IPS-18c (cell line): ENCODE measurements around the gene CRACR2B.

Source experiments
- H3K4me3 ChIP-seq: 2 replicates; pipeline ENCODE4 v1.7.0; 2013; ENCODE audit warnings: low read depth, mild to moderate bottlenecking, low read length, moderate library complexity; ENCODE audit not compliant: insufficient read depth
- H3K9me3 ChIP-seq: one replicate; pipeline ENCODE4 v1.6.1; 2013; ENCODE audit warnings: mild to moderate bottlenecking, low read length, moderate library complexity; ENCODE audit not compliant: control insufficient read depth, insufficient read depth

The CRACR2B gene

DNA sequence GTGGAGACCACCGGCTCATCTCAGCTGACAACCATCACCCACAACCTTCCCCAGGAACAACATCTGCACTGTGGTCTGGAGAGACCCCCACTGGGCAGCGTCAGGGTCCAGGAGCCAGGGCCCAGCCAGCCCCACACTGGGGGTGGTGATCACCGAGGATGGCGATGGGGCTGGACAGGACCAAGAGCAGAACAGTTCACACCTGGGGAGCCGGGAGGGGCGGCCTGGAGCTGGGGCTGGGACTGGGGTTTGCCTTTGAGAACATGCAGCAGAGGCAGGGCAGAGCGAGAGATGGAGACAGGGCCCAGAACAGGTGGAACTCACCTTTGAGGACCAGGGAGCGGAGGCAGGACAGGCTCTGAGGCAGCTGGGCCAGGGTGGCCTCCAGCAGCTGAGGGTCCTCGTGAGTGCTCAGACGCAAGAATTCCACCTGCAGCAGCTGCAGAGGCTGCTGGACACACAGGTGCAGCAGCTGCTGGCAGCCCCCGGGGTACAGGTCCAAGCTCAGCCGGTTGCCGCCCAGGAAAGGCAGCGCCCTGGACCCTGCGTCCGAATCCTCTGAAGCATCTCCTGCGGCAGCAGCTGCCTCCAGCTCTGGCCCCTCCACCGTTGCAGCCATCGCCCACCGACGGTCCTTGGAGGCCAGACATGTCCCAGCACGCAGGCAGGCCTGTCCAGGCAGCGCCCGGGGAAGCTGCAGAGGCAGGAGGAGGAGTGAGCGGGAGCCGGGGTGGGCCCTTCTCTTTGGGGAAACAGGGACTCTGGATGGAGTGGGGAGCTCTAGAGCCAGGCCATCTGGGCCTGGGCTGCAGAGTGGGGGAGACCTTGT, 23.7 kb upstream of the CRACR2B start:
- Histone ChIP-seq H3K9me3 (no peaks in the 10 kb centered on the region), H3K4me3 (peak overlapping the region; percentile 58)

DNA sequence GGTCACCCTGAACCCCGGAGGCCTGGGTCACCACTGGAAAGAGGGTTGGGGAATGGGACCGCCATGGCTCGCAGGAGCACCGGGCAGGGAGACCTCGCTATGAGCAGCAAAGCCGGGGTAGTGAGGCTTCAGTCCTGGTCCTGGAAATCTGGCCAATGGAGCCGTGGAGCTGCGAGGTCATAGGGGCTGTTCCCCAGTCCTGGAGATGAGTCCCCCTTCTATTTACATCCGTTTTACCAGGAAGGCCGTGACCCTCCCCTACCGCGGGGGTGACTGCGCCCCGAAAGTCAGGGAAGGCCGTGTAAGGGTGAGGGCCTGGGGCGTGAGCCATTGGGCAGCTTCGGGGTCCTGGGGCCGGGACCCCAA, 23.1 kb upstream of the CRACR2B start:
- H3K4me3 ChIP-seq = peak overlapping the region; percentile 58
- H3K9me3 ChIP-seq = no peaks in the 10 kb centered on the region

DNA sequence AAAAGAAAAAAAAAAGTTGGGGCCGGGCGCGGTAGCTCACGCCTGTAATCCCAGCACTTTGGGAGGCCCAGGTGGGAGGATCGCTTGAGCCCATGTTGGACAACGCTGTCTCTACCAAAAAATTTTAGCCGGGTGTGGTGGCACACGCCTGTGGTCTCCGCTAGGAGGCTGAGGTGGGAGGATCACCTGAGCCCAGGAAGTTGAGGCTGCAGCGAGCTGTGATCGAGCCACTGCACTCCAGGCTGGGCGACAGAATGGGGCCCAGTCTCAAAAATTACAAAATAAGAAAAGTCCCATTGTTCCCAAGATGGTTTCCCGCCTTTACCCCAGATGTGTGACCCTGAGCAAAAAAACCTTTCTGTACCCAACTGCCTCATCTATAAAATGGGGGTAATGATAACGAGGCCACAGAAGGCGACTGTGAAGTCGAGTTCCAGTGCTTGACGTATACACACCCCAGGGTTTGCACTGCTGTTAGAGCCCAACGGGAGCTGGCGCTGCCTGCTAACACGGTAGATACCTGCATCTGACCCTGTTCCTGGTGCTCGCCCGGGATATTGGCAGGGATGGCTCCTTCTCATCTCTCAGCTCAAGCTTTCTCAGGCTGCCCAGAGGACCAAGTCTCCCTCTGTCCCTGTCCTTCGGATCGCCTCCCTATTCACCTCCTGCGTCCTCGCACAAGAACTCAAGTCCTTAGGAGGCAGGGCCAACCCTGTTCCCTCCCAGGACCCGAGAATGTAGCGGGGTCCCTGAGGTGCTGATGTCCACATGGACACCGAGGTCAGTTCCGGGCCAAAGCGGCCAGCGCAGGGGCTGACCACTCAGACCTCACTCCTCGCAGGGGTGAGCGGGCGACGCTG, 19.1 kb upstream of the CRACR2B start:
- Histone ChIP-seq H3K9me3 (no peaks in the 10 kb centered on the region), H3K4me3 (peak overlapping the region; percentile 99)

DNA sequence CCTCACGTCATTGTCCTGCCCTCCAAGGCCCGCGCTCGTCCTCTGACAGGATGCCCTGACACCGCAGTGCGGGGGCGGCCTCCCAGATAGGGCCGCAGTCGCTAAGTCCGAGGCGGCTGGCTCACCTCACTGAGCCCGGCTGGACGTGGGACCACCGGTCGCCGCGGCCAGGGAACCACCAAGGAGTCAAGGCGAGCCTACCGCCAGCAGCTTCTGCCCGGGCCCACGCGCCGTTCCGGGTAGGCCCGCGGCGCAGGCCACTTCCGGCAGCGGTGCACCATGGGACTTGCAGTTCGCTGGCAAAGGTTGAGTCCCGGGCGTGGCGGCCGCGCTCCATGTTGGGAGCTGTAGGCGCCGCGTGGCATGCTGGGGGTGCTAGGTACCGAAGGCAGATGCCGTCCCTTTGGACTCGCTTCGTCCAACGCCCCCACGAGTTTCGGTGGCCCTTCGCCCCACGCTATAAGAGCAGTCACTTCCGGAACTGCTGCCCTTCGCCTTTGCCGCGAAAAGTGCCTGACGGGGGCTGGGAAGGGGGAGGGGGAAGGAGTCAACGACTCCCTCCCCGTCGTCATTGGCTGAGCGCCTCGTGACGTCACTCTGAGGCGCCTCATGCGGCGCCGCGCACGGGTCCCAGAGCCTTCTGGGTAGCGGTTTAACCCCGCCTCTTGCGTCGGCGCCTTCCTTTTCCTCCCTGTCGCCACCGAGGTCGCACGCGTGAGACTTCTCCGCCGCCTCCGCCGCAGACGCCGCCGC, 18.3 kb upstream of the CRACR2B start, which contains the start of gene RPLP2:
RPLP2 (plus strand) TSS at position 681 of the 753 bp plus-strand sequence. CDS start 268 bp downstream, outside the sequence.
- Histone ChIP-seq H3K4me3 (peak within 1 kb of the TSS; percentile 99), H3K9me3 (no peaks in the 10 kb centered on the region)

DNA sequence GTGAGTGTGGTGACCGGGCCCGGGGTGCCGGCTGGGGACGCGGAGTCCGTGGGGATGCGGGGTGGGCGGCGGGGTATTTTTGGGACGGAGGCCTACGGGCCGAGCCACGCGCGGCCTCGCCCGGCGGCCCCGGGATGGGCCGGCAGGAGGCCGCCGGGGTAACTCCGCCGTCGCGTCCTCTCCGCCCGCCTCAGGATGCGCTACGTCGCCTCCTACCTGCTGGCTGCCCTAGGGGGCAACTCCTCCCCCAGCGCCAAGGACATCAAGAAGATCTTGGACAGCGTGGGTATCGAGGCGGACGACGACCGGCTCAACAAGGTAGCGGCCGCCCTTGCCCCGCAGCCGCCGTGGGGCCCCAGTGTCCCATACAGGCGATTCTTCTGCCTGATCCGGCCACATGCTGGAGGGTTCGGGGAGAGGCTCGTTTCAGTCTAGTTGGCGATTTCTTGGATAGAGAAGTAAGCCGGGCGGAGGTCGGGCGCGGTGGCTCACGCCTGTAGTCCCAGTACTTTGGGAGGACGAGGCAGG, 17.6 kb upstream of the CRACR2B start:
- peak overlapping the region; percentile 99 for H3K4me3 ChIP-seq
- H3K9me3 ChIP-seq = no peaks in the 10 kb centered on the region

DNA sequence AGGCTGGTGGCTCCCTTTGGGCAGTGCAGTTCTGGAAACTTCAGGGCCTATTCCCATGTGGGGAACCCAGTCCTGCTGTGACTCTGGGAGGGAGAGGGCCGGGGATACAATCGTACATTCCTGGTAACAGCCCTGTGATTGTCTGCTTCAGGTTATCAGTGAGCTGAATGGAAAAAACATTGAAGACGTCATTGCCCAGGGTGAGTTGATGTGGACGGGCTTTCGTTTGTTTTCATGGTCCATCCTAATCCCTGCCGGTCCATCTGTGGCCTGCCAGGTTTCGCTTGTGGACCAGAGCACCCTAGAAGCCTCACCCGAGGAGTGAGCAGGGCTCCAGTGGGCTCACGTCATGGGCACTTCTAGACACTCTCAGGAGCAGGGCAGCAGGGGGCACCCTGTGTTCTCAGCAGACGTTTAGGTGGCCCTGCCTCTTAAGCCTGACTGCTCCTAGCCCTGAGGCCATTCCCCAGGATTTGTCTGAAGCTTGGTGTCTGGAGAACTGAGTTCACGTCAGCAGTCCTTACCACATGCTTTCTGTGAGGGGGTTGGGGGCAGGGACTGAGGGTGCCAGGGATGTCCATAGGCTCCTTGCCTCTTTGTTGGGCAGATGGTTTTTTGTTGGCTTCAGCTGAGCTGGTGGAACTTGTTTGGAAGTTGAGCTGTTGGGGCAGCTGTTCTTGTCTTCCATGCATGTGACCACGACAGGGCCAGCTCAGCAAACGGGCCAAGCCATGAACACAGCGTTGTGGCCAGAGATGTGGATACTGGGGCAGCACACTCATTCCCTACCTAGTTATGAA, 16.1 kb upstream of the CRACR2B start:
- peak overlapping the region; percentile 99 for H3K4me3 ChIP-seq

DNA sequence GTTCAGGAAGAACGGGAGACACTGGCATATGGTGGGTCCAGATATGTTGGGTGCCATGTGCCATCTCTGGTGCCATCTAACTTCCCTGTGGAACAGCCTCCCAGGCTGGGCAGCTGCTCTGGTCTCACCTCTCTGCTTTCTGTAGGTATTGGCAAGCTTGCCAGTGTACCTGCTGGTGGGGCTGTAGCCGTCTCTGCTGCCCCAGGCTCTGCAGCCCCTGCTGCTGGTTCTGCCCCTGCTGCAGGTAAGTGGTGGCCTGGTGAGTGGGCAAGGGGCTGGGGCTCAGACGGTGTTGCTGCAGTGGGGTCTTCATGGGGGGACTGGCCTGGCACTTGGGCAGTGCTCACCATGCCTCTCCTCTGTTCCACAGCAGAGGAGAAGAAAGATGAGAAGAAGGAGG, 15.3 kb upstream of the CRACR2B start:
- Histone ChIP-seq H3K4me3 (no peak overlapping the region), H3K9me3 (no peaks in the 10 kb centered on the region)

More for the DNA sequence above, 16.1 kb upstream of the CRACR2B start:
- no peaks in the 10 kb centered on the region for H3K9me3 ChIP-seq

DNA sequence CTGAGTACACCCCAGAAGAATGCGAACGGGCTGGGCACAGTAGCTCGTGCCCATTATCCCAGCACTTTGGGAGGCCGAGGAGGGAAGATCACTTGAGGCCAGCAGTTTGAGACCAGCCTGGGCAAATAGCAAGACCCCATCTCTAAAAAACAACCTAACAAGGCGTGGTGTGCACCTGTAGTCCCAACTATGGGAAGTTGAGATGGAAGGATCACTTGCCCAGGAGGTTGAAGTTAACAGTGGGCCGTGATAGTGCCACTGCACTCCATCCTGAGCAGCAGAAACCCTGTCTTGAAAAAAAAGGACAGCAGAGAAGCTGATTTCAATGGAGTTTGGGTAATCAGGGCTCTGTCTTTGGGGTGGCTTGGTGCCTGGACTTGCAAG, 14.7 kb upstream of the CRACR2B start:
- Histone ChIP-seq H3K9me3 (no peaks in the 10 kb centered on the region), H3K4me3 (no peak overlapping the region)

DNA sequence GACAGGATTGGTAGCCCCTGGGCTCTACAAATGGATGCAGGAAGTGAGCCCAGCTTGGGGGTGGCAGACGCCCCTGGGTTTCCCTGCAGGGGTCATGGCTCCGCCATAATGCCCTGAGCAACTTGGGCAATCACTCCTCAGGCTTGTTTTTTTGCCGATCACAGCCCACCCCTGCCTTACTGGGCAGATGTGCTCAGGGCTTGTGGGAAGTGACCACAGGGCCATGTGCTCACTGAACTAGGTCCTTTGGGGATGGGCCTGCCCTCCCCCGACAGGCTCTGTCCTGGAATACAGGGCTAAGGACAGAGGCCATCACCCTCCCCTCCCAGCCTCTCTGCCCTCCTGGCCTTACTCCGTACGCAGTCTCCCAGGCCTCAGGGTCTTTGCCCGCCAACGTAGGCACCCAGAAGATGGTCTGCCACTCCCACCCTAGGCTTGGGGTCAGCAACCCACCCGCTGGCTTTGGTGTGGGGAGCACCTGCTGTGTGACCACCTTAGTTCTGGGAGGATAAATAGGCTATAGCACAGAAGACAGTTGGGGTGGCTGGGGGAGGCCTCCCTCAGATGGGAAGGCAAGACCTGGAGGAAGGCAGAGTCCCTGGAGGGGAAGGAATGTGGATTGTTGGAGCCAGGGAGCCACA, 14.1 kb upstream of the CRACR2B start:
- Histone ChIP-seq H3K4me3 (no peak overlapping the region), H3K9me3 (no peaks in the 10 kb centered on the region)

DNA sequence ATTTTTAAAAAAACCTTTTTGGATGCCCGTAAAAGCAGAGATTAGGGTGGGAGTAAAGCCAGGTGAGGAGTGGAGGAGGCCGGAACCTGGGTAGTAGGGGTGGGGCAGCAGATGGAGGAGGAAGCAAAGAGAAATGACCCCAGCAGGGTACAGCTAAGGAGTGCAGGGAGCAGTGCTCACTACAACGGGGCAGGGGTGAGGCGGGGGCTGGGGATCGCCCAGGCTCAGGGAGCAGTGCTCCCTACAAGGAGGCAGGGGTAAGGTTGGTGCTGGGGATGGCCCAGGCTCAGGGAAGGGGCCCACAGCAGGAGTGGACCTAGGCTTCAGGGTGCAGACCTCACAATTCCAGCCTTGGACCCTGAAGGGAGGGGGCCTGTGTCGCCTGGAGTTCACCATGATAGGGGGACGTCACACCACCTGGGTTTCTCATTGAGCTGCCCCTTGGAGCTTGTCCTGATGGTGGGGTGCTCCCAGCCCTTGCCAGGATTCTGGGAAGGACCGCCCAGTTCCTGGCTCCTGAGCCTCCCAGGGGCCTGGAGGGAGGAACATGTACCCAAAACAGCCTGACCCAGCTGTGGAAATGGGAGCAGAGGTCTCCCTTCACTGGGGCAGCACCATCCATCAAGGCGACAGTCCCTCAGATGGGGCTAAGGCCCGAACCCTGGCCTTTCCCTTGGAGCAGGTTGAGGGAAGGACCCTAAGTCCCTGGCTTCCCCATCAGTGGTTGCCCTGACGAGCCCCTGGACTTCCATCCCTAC, 11.9 kb upstream of the CRACR2B start:
- Histone ChIP-seq H3K9me3 (no peaks in the 10 kb centered on the region), H3K4me3 (no peak overlapping the region)

DNA sequence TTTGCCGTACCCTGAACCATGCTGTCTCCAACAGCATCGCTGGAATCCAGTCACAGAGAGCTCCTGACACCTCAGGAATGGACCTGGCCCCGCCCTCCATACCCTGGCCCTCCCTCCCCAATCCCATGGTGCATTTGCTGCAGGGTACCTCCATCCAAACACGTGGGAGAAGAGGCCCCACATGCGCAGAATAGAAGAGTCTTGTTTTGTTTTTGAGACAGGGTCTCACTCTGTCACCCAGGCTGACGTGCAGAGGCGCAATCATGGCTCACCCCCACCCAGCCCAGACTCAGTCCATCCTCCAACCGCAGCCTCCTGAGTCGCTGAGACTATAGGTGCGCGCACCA, 11.3 kb upstream of the CRACR2B start:
- Histone ChIP-seq H3K9me3 (no peaks in the 10 kb centered on the region), H3K4me3 (no peak overlapping the region)

DNA sequence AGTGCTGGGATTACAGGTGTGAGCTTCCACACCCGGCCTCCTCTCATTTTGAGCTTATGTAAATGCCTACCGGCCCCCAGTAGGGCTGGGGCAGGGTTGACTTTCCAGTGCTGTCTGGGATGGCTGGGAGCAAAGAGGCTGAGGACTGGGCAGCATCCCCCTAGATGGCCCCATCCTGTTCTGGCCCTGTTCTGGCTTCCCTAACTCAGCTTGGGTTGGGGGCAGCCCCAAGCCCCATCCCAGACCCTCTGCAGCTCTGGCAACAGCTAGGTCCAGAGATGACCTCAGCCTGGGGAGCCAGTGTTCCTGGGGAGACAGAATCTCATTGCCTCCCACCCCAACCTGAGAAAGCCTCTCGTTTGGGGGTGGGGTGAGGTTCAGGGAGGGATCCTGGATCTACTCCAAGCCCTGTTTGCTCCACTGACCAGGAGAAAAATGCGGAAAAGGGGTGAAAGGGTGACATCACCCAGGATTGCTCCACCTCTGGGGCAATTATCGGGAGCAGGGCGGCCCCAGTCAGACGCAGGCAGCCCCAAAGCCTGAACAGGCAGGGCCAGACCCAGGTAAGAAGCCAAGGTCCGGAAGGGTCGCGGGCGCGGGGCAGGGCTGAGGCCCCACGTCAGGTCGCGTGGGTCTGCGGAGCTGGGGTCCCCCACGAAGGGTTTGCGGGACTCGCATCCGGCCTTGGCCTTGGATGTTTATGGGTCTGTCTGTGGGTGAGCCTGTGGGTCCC, 9.2 kb upstream of the CRACR2B start, which contains the start of gene PNPLA2:
PNPLA2 (plus strand) TSS at position 519 of the 733 bp plus-strand sequence. CDS start 805 bp downstream, outside the sequence.
- peak within 1 kb of the TSS; percentile 89 for H3K4me3 ChIP-seq
- no peaks in the 10 kb centered on the region for H3K9me3 ChIP-seq

DNA sequence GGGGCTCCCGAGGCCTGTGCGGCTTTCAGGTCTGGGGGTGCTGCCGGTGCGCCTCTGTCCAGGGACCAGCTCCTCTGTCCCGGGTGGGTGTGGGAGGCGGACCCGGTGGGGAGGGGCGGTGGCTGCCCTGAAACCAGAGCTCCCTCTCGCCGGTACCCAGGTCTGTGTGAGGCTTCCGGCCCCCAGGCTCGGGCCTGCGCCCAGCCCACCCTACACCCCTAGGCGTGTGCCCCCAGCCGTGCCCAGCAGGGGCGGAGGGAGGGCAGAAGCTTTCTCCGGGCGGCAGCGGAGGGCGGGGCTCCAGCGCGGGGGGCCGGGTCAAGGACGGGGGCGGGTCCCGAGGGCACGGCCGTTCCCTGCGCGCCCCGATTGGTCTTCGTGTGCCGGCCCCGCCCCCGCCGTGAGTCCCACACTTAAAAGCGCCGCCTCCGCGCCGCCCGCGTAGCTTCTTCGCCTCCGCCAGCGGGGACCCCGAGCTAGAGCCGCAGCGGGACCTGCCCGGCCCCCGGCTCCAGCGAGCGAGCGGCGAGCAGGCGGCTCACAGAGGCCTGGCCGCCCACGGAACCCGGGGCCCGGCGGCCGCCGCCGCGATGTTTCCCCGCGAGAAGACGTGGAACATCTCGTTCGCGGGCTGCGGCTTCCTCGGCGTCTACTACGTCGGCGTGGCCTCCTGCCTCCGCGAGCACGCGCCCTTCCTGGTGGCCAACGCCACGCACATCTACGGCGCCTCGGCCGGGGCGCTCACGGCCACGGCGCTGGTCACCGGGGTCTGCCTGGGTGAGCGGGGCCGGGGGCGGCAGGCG, 8.4 kb upstream of the CRACR2B start:
- Histone ChIP-seq H3K4me3 (peak overlapping the region; percentile 89), H3K9me3 (no peaks in the 10 kb centered on the region)

DNA sequence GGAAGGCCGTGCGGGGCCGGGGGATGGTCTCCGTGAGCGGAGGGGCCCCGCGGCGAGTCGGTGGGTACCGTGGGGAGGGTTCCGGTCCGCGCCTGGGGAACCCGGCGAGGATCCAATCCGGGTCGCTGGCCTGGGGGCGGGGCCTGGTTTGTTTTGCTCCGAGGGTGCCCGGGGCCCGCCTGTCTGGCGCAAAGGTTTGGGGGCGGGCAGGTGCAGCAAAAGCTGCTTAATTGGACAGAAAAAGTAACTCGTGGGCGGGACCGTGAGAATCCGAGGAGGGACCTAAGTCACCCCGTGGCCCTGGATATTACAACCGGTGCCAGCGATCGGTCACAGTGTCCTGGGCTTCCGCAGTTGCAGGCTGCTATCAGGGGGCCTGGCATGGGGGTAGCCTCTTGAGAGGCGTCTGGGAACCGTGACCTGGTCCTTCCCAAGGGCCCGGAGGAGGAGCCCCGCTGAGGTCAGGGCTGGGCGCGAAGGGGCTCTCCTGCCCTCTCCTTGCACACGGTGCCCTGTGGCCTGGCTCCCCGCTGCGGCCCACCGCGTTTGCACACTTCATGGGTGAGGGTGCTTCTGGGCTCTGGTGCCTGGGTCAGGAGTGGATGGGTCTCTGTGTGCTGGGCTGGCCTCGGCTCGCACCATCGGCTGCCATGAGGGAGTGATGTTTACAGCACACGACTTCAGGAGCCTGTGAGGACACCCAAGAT, 7.6 kb upstream of the CRACR2B start:
- peak overlapping the region; percentile 89 for H3K4me3 ChIP-seq
- no peaks in the 10 kb centered on the region for H3K9me3 ChIP-seq
